AG09309 (cell line): ENCODE measurements around the gene ANKRD39.

Experiments used
- DNase-seq: peaks from one replicate; pipeline ENCODE4 v3.0.0-alpha.2; 2010; ENCODE audit warnings: low read depth
- H3K4me3 ChIP-seq: 2 replicates; pipeline ENCODE4 v1.5.1; 2011; ENCODE audit warnings: mild to moderate bottlenecking, low read depth, low read length, moderate library complexity; ENCODE audit not compliant: control insufficient read depth
- TF ChIP-seq, protein P1 (sequence below): IDR thresholded peaks from 2 replicates; pipeline ENCODE4 v1.5.1; 2011; ENCODE audit warnings: mild to moderate bottlenecking, low read depth, low read length, inconsistent platforms; ENCODE audit not compliant: insufficient read depth, control insufficient read depth; ENCODE audit errors: missing control alignments

The ANKRD39 gene

DNA sequence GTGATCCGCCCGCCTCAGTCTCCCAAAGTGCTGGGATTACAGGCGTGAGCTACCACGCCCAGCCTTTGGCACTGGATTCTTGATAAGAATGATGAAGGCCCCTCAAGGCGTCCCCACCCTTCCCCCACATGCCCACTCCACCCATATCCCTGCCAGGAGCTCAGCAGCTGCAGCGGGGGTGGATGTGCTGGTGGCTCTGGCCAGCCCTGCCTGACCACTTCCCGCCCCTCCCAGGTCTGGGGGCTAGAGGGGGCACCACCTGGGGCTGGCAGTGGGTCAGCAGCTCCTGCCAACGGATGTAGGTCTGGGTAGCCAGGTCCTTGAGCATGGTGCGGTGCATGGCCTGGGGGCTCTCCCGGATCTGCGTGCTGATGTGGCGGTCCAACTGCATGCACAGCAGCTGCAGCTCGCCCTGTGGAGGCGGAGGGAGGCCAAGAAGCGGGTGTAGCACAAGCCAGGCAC lies 19.8 kb upstream of the ANKRD39 start:
- H3K4me3 ChIP-seq = no peak overlapping the region
- TF ChIP-seq, protein P1, sequence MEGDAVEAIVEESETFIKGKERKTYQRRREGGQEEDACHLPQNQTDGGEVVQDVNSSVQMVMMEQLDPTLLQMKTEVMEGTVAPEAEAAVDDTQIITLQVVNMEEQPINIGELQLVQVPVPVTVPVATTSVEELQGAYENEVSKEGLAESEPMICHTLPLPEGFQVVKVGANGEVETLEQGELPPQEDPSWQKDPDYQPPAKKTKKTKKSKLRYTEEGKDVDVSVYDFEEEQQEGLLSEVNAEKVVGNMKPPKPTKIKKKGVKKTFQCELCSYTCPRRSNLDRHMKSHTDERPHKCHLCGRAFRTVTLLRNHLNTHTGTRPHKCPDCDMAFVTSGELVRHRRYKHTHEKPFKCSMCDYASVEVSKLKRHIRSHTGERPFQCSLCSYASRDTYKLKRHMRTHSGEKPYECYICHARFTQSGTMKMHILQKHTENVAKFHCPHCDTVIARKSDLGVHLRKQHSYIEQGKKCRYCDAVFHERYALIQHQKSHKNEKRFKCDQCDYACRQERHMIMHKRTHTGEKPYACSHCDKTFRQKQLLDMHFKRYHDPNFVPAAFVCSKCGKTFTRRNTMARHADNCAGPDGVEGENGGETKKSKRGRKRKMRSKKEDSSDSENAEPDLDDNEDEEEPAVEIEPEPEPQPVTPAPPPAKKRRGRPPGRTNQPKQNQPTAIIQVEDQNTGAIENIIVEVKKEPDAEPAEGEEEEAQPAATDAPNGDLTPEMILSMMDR = no peak
- DNase-seq = no peak

DNA sequence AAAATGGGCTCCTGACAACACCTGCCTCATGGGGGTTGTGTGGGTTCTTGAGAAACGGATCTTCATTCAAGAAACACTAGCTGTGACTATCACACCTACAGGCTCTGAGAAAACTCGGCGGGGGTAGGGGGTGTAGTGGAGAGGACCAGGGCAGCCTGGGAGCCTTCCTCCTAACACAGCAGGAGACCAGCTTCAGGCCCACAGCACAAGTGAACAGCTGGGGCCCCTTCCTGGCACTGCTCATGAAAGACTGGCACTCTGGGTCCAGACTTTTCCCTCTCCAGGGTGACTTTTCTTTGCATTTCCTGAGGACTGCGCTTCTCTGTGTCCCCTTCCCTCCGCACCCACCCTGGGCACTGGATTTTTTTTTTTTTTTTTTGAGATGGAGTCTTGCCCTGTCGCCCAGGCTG lies 19.2 kb upstream of the ANKRD39 start:
- DNase-seq = no peak
- H3K4me3 ChIP-seq = no peak overlapping the region
- TF ChIP-seq, protein P1 = no peak

DNA sequence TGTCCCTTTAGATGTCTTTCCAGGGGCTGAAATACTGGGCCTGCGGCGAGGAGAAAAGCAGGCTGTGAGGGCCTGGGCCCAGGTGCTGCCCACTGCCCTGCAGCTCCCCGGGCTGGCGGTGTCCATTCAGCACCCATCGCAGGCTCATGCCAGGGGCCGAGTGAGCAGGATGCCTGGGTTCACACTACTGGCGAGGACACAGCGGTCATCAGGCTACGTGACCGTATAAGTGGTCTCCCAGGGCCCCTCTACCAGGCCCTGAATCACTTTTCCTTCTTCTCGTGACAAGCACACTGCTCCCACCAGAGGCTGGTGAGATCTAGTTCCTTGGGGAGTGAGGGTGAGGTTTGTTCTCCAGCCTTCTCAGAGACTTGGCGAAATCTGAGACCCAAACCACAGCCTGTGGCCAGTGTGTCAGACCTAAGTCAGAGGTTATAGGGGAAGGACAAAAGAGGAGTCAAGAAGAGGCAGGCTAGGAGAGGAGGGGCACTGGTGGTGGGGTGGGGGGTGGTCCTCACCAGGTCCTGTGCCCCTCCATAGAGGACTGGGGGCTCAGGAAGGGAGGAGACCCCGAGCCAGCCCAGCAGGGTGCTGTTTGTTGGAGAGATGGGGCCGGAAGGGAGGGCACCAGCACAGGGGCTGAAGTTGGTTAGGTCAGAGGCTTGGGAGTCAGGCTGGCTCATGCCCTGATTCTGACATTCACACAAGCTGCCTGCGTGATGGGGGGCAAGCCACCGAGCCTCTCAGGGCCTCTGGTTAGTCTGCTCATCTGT lies 18.6 kb upstream of the ANKRD39 start:
- no peak overlapping the region for H3K4me3 ChIP-seq
- no peak for DNase-seq
- TF ChIP-seq, protein P1 = no peak

DNA sequence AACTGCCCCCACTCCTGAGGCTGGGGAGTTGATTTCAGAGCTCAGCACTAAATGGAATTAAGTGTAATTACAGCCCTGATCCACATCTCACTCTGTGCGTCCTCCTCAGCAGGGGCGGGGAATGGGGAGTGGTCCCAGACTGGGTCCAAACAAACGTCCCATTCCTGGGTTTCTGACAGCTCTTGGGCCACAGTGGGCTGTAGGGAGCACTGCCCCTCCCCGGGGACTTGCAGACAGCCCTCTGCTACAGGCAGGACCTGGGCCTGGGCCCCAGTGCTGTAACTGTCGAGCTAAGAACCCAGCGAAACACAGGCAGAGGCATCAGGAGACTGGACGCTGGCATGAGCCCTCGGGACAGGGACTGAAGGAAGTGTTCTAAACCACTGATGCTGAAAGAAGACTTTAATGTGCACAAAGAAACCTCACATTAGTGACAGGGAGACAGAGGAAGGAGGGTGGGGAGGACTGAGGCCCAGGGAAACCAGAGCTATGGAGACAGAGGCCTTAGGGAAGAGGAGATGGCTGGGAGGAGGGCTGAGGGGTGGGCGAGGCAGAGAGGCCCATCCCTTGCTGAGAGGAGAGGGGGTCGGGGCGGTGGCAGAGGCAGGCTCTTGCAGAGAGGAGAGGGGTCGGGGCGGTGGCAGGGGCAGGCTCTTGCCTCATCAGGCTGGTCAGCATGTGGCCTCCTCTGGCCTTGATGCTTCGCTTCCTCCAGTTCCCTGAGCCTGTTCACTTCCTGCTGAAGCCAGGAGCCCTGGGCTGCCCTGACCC lies 17.9 kb upstream of the ANKRD39 start:
- DNase-seq = no peak
- TF ChIP-seq, protein P1 = no peak
- H3K4me3 ChIP-seq = no peak overlapping the region

DNA sequence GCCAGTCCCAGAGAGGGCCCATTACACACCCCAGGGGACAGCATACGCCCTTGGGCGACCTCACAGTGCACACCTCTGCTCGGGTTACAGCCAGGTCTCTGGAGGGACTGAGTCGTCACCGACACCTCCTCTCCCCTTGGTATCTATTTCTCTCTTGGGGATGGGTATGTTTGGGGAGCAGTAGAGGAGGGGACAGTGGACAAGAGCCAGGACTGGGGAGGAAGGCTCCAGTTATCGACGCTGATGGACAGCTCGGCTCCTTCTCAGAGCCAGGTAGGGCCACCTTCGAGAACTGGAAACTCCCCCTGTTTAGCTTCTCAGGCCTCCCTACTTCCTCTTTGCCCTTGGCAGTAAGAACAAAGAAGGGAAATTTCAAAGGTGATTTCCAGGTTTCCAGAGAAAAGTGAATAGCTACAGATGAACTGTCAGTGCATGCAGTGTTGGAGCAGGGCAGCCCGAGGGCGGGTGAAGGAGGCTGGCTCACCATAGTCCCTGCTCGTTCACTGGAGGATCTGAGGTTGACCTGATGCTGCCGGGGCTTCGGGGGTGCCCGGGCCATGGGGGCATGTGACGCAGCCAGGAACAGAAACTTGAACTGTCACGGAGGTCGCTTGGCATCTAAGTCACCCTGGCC lies 16.5 kb upstream of the ANKRD39 start:
- H3K4me3 ChIP-seq = no peak overlapping the region
- no peak for DNase-seq
- TF ChIP-seq, protein P1 = no peak

DNA sequence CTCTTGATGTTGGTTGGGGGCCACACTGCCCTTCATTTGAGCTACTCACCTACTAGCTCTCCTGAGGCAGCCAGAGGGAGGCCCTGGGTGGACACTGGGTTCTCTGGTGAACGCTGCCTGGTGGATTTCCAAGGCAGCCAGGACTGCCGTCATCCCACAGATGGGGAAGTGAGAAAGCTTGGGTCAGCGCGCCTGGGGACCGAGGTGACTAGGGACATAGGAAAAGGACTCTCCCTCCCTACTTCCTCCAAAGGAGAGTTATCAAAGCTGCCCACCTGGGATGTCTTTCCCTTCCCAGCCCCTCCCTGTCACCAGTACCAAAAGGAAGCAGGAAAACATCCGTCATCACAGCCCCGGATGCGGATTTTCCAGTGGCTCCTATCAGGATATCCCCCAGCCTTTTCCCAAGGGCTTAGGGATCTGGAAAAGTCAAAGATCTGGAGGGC lies 15.9 kb upstream of the ANKRD39 start:
- no peak overlapping the region for H3K4me3 ChIP-seq
- TF ChIP-seq, protein P1 = no peak
- no peak for DNase-seq
